SKM-1 treated with dmso at 0.1 percent for 144 hours (cell line): Measurements from ENCODE around the gene CA11.

Experiments
- DNase-seq: peaks from one replicate; lab custom pipeline; 2025; ENCODE audit not compliant: unreplicated experiment; lab: John Stamatoyannopoulos, UW

The CA11 gene

DNA sequence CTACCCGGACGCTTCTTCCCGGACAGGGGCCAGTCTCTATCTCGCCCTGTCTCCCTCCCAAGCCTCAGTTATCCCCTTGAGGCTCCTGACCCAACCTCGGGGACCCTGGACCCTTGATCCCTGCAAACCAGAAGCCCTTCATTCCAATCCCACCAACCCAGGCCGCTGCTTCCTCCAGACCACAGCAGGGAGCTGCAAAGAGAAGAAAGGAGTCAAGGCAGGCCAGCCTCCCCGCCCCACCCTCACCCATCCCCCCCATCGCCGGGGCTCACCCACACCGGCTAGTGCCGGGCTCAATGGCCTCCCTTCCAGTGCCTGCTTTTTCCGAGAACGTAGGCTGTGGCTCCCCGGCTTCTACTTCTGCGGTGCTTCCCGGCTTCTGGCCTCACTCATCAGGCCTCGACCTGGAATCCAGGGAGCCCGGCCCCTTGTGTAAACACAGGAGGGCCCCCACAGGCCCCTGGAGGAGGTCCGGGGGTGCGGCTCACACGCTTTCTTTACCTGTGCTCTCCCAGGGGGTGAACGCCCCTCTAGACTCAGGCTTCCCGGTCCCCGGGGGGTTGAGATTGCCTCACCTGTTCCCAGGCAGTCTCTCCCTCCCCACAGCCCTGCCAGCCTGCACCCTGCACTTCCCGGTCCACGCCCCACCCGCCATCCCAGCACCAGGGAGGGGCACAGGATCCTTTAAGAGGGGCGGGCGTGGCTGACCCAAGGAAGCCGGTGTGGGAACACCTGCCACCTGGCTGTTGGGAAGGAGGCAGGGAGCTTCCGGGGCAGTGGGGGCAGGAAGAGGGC lies 31.4 kb downstream of the CA11 start, which contains the start of gene FAM83E:
TSS of gene FAM83E (minus strand) at position 641 of the 795 bp plus-strand sequence. CDS start 1,704 bp downstream, outside the sequence.
- DNase-seq = no peak

DNA sequence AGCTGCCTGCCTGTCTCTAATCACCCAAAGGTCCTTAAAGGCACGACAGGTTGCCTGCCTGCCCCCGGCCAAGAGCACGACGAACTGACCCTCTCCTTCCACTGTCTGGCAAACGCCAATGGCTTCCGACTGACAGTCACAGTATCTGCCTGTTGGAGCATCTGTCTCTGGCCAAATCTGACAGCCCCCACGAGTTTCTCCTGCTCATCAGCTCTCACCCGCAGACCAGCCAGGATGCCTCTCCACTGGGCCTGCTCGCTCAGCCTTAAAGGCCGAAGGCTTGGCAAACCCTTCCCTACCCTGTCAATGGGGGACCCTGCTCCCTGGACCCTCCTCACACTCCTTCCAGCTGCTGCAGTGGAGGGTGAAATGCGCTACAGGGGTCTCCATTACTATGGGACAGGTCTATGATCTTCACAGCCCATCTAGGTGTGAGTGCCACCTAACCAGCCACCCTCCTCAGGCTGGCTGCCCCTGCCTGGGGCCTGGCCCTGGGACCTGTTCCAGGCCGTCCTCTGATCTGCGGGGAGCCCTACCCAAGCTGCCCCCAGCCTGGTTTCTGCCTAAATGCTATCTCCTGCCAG lies 32.0 kb downstream of the CA11 start:
- no peak for DNase-seq

GRCh38 chr19:48613024-48613851 lies 32.7 kb downstream of the CA11 start:
- DNase-seq = no peak

DNA sequence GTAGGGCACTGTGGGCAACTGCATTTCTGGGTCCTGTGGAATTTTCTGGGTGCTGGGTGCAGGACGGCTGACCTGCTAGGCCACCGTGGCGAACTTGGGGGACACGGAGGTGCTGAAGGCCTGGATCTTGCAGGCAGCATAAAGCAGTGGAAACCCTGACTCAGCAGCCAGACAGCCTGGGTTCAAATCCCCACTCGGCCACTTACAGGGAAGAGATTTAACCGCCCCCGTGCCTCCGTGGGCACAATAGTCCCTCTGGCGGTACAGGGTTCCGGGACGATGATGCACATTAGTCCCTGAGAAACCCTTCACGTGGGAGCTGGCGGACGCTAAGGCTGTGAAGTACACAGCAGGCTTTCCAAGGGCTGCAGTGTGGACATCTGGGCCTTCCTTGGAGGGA lies 34.1 kb downstream of the CA11 start:
- no peak for DNase-seq

GRCh38 chr19:48609571-48610108 lies 36.3 kb downstream of the CA11 start:
- DNase-seq = no peak

GRCh38 chr19:48608798-48609263 lies 37.2 kb downstream of the CA11 start:
- peak; percentile 44 for DNase-seq

GRCh38 chr19:48607359-48607755 lies 38.6 kb downstream of the CA11 start:
- no peak for DNase-seq

- no peak for DNase-seq
These were observed 39.3 kb downstream of the CA11 start, which contains the start of gene SPACA4 for GRCh38 chr19:48606463-48607358. Gene SPACA4, plus strand, starts transcription at chr19:48606742. Its CDS starts 237 bp downstream, at chr19:48606979.

DNA sequence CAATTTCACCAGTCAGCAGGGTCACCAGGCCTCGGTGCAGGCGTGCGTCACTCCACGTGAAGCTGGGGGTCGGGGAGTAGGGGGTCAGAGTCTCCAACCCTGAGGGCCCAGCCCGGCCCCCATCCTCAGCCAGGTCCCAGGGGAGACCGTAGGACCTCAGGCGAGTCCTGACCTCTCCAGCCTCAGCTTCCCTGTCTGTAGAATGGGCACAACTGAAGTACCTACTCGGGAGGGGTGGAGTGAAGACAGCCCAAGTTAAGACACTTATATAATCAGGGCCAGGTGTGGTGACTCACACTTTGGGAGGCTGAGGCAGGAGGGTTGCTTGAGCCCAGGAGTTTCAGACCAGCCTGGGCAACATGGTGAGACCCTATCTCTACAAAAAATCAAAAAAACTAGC lies 42.1 kb downstream of the CA11 start:
- no peak for DNase-seq

DNA sequence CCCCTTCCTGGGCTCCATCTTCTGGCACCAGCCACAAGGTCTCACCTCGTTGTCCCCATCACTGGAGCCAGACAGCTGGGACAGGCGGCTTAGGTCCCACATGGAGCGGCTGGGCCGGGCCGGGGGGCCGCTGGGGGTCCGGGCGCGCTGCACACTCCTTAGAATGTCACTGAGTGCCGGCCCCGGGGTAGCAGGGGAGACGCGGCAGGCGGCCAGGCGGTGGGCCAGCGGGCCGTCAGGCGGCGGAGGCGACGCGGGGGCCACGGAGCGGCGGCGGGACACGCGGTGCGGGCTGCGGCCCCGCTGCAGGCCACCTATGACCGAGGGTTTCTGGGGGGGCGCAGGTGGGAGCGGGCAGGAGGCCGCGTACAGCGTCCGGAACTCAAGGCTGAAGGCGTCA lies 42.5 kb downstream of the CA11 start:
- DNase-seq = no peak

DNA sequence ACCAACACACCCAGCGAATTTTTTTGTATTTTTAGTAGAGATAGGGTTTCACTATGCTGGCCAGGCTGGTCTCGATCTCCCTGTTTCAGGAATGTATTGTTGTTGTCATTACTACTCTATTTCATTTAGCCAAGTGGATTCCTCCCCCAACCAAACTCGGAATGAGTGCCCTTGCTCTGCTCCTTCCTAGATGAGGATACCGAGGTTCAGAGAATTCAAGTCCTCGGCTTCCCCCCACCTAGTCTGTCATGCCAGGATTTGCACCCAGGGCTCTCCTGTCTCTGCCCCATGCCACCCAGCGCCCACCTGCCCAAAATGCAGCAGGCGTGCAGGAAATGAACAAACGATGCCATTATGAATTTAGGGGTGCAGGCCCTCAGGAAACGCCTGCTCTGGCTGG lies 43.0 kb downstream of the CA11 start:
- DNase-seq = no peak

GRCh38 chr19:48600679-48601417 lies 45.1 kb downstream of the CA11 start:
- DNase-seq = no peak

DNA sequence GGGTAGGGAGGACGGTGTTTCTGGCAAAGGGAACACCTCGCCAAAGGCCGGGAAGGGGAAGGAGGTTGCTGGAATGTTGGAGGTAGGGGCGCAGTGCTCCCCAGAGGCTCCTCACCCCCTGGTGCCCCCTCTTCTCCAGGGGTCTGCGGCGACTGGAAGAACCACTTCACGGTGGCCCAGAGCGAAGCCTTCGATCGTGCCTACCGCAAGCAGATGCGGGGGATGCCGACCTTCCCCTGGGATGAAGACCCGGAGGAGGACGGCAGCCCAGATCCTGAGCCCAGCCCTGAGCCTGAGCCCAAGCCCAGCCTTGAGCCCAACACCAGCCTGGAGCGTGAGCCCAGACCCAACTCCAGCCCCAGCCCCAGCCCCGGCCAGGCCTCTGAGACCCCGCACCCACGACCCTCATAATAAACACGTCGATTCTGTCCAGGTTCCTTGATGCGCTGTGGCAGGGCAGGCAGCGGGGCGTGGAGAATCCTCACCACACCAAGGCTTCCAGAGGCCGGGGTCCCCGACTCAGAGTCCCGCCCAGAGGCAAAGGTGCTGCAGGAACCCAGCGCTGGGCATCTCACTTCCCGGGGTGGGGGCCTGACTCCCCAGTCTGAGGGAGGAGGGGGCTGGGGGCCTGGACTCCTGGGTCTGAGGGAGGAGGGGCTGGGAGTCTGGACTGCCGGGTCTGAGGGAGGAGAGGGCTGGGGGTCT lies 46.8 kb downstream of the CA11 start:
- no peak for DNase-seq

DNA sequence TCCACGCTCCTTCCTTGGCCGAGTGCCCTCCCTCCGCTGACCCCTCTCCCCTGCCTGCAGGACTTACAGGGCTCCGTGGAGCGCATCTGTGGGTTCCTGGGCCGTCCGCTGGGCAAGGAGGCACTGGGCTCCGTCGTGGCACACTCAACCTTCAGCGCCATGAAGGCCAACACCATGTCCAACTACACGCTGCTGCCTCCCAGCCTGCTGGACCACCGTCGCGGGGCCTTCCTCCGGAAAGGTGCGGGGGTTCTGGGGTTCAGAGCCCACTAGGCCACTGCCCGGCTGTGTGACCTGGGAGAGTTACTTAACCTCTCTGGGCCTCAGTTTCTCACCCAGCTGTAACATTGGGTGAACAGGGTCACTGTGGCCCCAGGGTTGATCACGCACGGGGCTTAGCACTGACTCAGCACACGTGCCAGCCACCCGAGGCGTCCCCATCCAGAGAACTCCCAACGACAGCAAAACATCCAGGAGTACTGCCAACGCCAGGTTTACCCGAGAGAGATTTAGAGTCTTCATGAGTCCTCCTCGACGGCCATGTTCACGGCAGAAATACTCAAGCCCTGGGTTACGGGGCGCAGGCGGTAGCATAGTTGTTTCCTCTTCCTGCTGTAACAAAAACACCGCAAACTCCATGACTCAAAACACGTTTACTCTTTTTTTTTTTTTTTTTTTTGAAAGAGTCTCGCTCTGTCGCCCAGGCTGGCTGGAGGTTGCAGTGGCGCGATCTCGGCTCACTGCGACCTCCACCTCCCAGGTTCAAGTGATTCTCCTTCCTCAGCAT lies 49.1 kb downstream of the CA11 start:
- no peak for DNase-seq

- no peak for DNase-seq
These were observed 49.8 kb downstream of the CA11 start for GRCh38 chr19:48596237-48596636.

DNA sequence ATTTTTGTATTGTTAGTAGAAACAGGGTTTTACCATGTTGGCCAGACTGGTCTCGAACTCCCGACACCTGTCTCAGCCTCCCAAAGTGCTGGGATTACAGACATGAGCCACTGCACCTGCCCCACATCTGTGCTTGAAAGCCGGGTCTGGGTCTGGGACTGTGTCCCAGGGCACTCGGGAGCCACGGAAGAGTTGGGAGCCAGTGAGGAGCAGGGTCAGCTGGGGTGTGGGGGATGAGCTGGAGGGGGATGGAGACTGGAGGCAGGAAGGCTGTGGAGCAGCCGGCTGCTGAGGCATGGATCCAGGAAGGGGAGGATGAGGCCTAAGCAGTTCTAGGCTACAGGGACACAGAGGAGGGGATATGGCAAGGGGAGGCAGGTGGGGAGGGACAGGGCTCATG lies 50.2 kb downstream of the CA11 start:
- no peak for DNase-seq

- no peak for DNase-seq
These were observed 50.8 kb downstream of the CA11 start for GRCh38 chr19:48595171-48595570.

DNA sequence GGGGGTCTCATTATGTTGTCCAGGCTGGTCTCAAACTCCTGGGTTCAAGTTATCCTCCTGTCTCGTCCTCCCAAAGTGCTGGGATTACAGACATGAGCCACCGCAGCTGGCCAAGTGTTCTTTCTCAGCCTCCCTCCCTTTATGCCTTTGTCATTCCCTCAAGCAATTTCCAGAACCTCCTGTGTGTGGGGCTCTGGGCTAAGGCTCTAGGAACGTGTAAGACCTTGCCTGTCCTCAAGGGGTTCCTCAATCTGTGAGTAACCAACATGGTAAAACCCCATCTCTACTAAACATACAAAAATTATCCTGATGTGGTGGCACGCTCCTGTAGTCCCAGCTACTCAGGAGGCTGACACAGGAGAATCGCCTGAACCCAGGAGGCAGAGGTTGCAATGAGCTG lies 55.0 kb downstream of the CA11 start:
- no peak for DNase-seq
